Skin of body (tissue), 2 donors: Measurements from ENCODE around the gene RASGEF1C. TPM values are rescaled to one million over a fixed set of nuclear protein-coding genes. Genes with fewer than 3 reads are reported as not detected.

Experiments used
- DNase-seq: peaks from one replicate; lab custom pipeline; 2025; lab: John Stamatoyannopoulos, UW
- total RNA-seq: library from RNA; depleted of rRNA; stranded (reverse); fragments of >200 nt; gene quantifications from one replicate; pipeline ENCODE4 v1.2.3, GENCODE V29; 2014

RASGEF1C gene
- total RNA-seq, result 0.79 TPM

GRCh38 chr5:180209137-180209581 is at the start of gene RASGEF1C:
Gene RASGEF1C (minus strand): TSS chr5:180209211. CDS start chr5:180138052, 71,159 bp downstream.
- peak; percentile 20 for DNase-seq

- DNase-seq, result no peak
These were observed 44.2 kb upstream of the RASGEF1C start for GRCh38 chr5:180253036-180253824.

- no peak for DNase-seq
These were observed 42.9 kb upstream of the RASGEF1C start for GRCh38 chr5:180251887-180252286.

GRCh38 chr5:180251141-180251540 is 42.1 kb upstream of the RASGEF1C start:
- DNase-seq, result no peak

GRCh38 chr5:180250329-180250728 is 41.3 kb upstream of the RASGEF1C start:
- no peak for DNase-seq

GRCh38 chr5:180241600-180241999 is 32.6 kb upstream of the RASGEF1C start:
- no peak for DNase-seq

- DNase-seq, result no peak
These were observed 29.6 kb upstream of the RASGEF1C start for GRCh38 chr5:180238631-180239030.

GRCh38 chr5:180235846-180236245 is 26.8 kb upstream of the RASGEF1C start:
- DNase-seq, result no peak

- no peak for DNase-seq
These were observed 26.1 kb upstream of the RASGEF1C start for GRCh38 chr5:180235077-180235476.

GRCh38 chr5:180234271-180234670 is 25.3 kb upstream of the RASGEF1C start:
- DNase-seq, result no peak

DNA sequence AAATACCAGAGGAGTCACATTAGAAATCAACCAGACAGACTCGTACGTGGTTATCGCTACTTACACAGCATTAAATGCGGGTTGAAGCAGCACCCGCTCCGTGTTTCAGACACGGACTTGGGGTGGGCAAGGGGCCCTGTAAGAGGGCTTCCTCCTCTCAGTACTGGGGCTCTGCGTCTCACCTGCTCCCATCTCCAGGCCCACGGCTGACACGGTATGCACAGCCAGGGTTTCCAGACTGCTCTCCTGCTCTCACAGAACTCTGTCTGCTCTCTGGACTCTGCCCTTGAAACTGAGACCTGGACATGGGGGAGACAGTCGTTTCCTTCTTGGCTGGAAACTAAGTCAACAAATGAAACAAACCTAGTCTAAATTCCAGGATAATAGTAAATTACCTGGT is 24.7 kb upstream of the RASGEF1C start:
- DNase-seq, result no peak

GRCh38 chr5:180230017-180230416 is 21.0 kb upstream of the RASGEF1C start:
- DNase-seq, result no peak

- DNase-seq, result no peak
These were observed 13.0 kb upstream of the RASGEF1C start for GRCh38 chr5:180222056-180222455.

DNA sequence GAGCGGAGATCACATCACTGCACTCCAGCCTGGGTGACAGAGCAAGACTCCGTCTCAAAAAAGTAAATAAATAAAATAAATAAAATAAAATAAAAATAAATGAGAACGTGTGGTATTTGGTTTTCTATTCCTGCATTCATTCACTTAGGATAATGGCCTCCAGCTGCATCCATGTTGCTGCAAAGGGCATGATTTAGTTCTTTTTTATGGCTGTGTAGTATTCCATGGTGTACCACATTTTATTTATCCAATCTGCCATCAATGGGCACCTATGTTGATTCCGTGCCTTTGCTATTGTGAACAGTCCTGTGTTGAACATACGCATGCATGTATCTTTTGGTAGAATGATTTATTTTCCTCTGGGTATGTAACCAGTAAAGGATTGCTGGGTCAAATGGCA is 8.8 kb upstream of the RASGEF1C start:
- DNase-seq, result no peak

DNA sequence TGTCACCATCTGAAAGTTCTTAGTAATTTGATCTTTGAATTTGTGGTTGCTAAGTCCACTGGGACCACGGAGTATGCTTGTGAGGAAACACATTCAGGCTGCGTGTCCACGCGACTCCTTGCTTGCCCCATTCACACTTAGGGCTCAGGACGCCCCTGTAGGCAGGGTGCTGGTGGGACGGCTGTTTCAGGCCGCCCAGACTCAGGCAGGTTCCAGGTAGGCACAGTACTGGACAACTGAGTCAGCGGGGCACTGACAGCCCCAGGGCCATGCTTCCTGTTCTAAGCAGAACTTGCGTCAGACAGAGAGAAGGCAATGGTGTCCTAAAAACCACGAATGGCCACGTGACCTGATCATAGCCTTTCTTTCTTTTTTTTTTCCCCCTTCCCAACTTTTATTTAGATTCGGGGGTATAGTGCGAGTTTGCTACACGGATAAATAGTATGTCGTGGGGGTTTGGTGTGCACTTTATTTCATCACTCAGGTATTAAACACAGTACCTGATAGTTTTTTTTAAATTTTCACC is 7.7 kb upstream of the RASGEF1C start:
- DNase-seq, result no peak

GRCh38 chr5:180215783-180216630 is 7.0 kb upstream of the RASGEF1C start:
- DNase-seq, result no peak

- DNase-seq, result no peak
These were observed 6.1 kb upstream of the RASGEF1C start for GRCh38 chr5:180214870-180215770.

GRCh38 chr5:180213657-180214207 is 4.7 kb upstream of the RASGEF1C start:
- DNase-seq, result no peak

- no peak for DNase-seq
These were observed 4.2 kb upstream of the RASGEF1C start for GRCh38 chr5:180213256-180213600.

- no peak for DNase-seq
These were observed 3.6 kb upstream of the RASGEF1C start for GRCh38 chr5:180212363-180213255.
